IMR-90 (cell line): Measurements from ENCODE around the gene ARHGAP11A. TPM values are rescaled to one million over a fixed set of nuclear protein-coding genes. Genes with fewer than 3 reads are reported as not detected.

Source experiments
- ATAC-seq: fragments of 200-7000 bp; cut with Tn5 transposase; 2 replicates; pipeline ENCODE4 v1.9.1; 2020; ENCODE audit warnings: low read depth, mild to moderate bottlenecking, moderate library complexity
- BruUV-seq: library from RNA; stranded (reverse); fragments of 400-500 nt; replicated peaks from 2 replicates; lab custom pipeline; 2021; lab: Mats Ljungman, UMichigan
- CTCF ChIA-PET: fragments of 300-600 bp; formaldehyde crosslinking; extraction: SDS; loops from one replicate; lab custom pipeline; 2021; ENCODE audit warnings: antibody characterized with exemption; lab: Yijun Ruan, JAX
- POLR2A ChIA-PET: fragments of 300-600 bp; sonication (Branson Sonifier 250); formaldehyde crosslinking; loops from one replicate; lab custom pipeline; 2022; ENCODE audit warnings: antibody characterized with exemption; ENCODE audit not compliant: unreplicated experiment; lab: Charles Lee
- DNase-seq: peaks from one replicate; pipeline ENCODE4 v3.0.0; 2013
- H2AFZ ChIP-seq: replicated peaks from 2 replicates; pipeline ENCODE3; 2013; ENCODE audit warnings: low read length, mild to moderate bottlenecking; ENCODE audit not compliant: poor library complexity
- H2AK5ac ChIP-seq: 2 replicates; pipeline ENCODE4 v1.6.1; 2013; ENCODE audit warnings: low read depth, low read length, inconsistent platforms
- H2AK9ac ChIP-seq: replicated peaks from 2 replicates; pipeline ENCODE3; 2013; ENCODE audit warnings: mild to moderate bottlenecking, low read depth, low read length, moderate library complexity; ENCODE audit not compliant: poor library complexity
- H2BK120ac ChIP-seq: 2 replicates; pipeline ENCODE4 v1.6.1; 2013; ENCODE audit warnings: low read depth, low read length, inconsistent platforms
- H2BK15ac ChIP-seq: 3 replicates; pipeline ENCODE4 v1.6.1; 2013; ENCODE audit warnings: low read depth, low read length, inconsistent platforms
- H2BK20ac ChIP-seq: 2 replicates; pipeline ENCODE4 v1.6.1; 2013; ENCODE audit warnings: low read depth, mild to moderate bottlenecking, inconsistent platforms, low read length, moderate library complexity
- H2BK5ac ChIP-seq: 2 replicates; pipeline ENCODE4 v1.6.1; 2013; ENCODE audit warnings: mild to moderate bottlenecking, low read depth, low read length, inconsistent platforms; ENCODE audit not compliant: poor library complexity, severe bottlenecking
- H3K14ac ChIP-seq: replicated peaks from 2 replicates; pipeline ENCODE4 v1.6.1; 2013; ENCODE audit warnings: low read depth, low read length, inconsistent platforms
- H3K18ac ChIP-seq: 2 replicates; pipeline ENCODE4 v1.6.1; 2013; ENCODE audit warnings: low read depth, low read length, control low read depth
- H3K23ac ChIP-seq: 2 replicates; pipeline ENCODE4 v1.6.1; 2013; ENCODE audit warnings: low read depth, low read length, inconsistent platforms
- H3K27ac ChIP-seq: 2 replicates; pipeline ENCODE4 v1.5.1; 2013; ENCODE audit warnings: mild to moderate bottlenecking, control low read depth, low read length; ENCODE audit not compliant: insufficient read depth
- H3K27me3 ChIP-seq: 2 replicates; pipeline ENCODE4 v1.6.1; 2013; ENCODE audit warnings: low read length; ENCODE audit not compliant: control insufficient read depth, insufficient read depth
- H3K36me3 ChIP-seq: 2 replicates; pipeline ENCODE4 v1.6.1; 2013; ENCODE audit warnings: low read length, mixed read lengths; ENCODE audit not compliant: control insufficient read depth, insufficient read depth
- H3K4ac ChIP-seq: 2 replicates; pipeline ENCODE4 v1.6.1; 2013; ENCODE audit warnings: low read depth, low read length, inconsistent platforms
- H3K4me1 ChIP-seq: 2 replicates; pipeline ENCODE4 v1.6.1; 2013; ENCODE audit warnings: low read length, mixed read lengths; ENCODE audit not compliant: control insufficient read depth, insufficient read depth
- H3K4me2 ChIP-seq: 2 replicates; pipeline ENCODE4 v1.6.1; 2013; ENCODE audit warnings: low read depth, mild to moderate bottlenecking, control low read depth, low read length, moderate library complexity
- H3K4me3 ChIP-seq: 2 replicates; pipeline ENCODE4 v1.5.1; 2013; ENCODE audit warnings: low read depth, mild to moderate bottlenecking, control low read depth, low read length, moderate library complexity; ENCODE audit not compliant: insufficient read depth
- H3K56ac ChIP-seq: 2 replicates; pipeline ENCODE4 v1.6.1; 2013; ENCODE audit warnings: low read length, inconsistent platforms; ENCODE audit not compliant: insufficient read depth; ENCODE audit errors: extremely low read depth
- H3K79me1 ChIP-seq, 2 experiments: 2 replicates each; pipeline ENCODE4 v1.6.1; 2013; ENCODE audit warnings: low read length in 2 of 2, inconsistent platforms in 1 of 2, low read depth in 1 of 2
- H3K9ac ChIP-seq: 2 replicates; pipeline ENCODE4 v1.6.1; 2013; ENCODE audit warnings: low read depth, low read length, control low read depth
- H3K9me1 ChIP-seq: 2 replicates; pipeline ENCODE4 v1.6.1; 2013; ENCODE audit warnings: low read length, inconsistent platforms; ENCODE audit not compliant: insufficient read depth
- H3K9me3 ChIP-seq: 2 replicates; pipeline ENCODE4 v1.6.1; 2013; ENCODE audit warnings: low read length; ENCODE audit not compliant: control insufficient read depth, insufficient read depth
- H4K20me1 ChIP-seq: 2 replicates; pipeline ENCODE4 v1.6.1; 2013; ENCODE audit warnings: low read length, inconsistent platforms; ENCODE audit not compliant: insufficient read depth
- H4K5ac ChIP-seq: 2 replicates; pipeline ENCODE4 v1.6.1; 2013; ENCODE audit warnings: mild to moderate bottlenecking, low read depth, low read length, control low read depth
- H4K8ac ChIP-seq, 2 experiments: 2 replicates each; pipeline ENCODE4 v1.6.1; 2013; ENCODE audit warnings: low read depth in 2 of 2, low read length in 2 of 2, control low read depth in 1 of 2, inconsistent platforms in 1 of 2
- H4K91ac ChIP-seq: 2 replicates; pipeline ENCODE4 v1.6.1; 2013; ENCODE audit warnings: low read depth, low read length, inconsistent platforms; ENCODE audit not compliant: insufficient read depth
- CEBPB ChIP-seq: IDR thresholded peaks from 2 replicates; pipeline ENCODE4 v1.6.1; 2012; ENCODE audit warnings: low read depth, low read length, improper control_type of control experiment
- MAZ ChIP-seq: IDR thresholded peaks from 2 replicates; pipeline ENCODE4 v1.6.1; 2012; ENCODE audit warnings: low read depth, mild to moderate bottlenecking, low read length, improper control_type of control experiment, moderate library complexity, borderline replicate concordance
- NFE2L2 ChIP-seq: fragments of 150-350 bp; IDR thresholded peaks from 2 replicates; pipeline ENCODE4 v1.6.1; 2016; ENCODE audit warnings: low read depth, mild to moderate bottlenecking, low read length
- RAD21 ChIP-seq: IDR thresholded peaks from 2 replicates; pipeline ENCODE4 v1.6.1; 2012; ENCODE audit warnings: low read length, improper control_type of control experiment
- RCOR1 ChIP-seq: IDR thresholded peaks from 2 replicates; pipeline ENCODE4 v1.6.1; 2012; ENCODE audit warnings: mild to moderate bottlenecking, low read length, improper control_type of control experiment; ENCODE audit not compliant: insufficient replicate concordance
- WGBS, 2 experiments: methylation state at CpG; one replicate each; pipeline versions ENCODE4 v1.1.5 to v1.1.7; 2013; ENCODE audit warnings: missing lambda C conversion rate in 2 of 2; ENCODE audit not compliant: insufficient read length in 1 of 2; ENCODE audit errors: extremely low coverage in 2 of 2; 5-methylcytosine and 5-hydroxymethylcytosine counted together
- dilution Hi-C: fragments of 300-500 bp; cut with HindIII; formaldehyde crosslinking; loops from one replicate; pipeline ENCODE4 v1.14.3; 2018; ENCODE audit warnings: low sequenced_read_pairs; ENCODE audit not compliant: unreplicated experiment
- in situ Hi-C: fragments of 300-500 bp; cut with MboI; formaldehyde crosslinking; loops from 3 replicates; pipeline ENCODE4 v1.14.3; 2019; ENCODE audit warnings: low sequenced_read_pairs, inconsistent platforms, mixed read lengths
- intact Hi-C: fragments of 100-400 bp; cut with micrococcal nuclease; formaldehyde crosslinking; loops from 2 replicates; pipeline ENCODE4 v1.10.0; 2022
- polyA plus RNA-seq, 3 experiments: library from polyadenylated mRNA; depleted of rRNA; stranded (reverse); fragments of >200 nt; gene quantifications; 2 replicates each; pipeline ENCODE4 v1.2.3, GENCODE V29; 2012; ENCODE audit warnings: low replicate concordance in 1 of 3
- total RNA-seq: library from RNA; depleted of rRNA; stranded (reverse); fragments of >200 nt; gene quantifications from 2 replicates; pipeline ENCODE4 v1.2.3, GENCODE V29; 2012
- TF ChIP-seq, protein P1 (sequence below): fragments of 150-350 bp; IDR thresholded peaks from 2 replicates; pipeline ENCODE4 v1.6.1; 2016; ENCODE audit warnings: low read depth, mild to moderate bottlenecking, low read length, moderate library complexity, borderline replicate concordance
- TF ChIP-seq, protein P2 (sequence below): conservative IDR thresholded peaks from 2 replicates; pipeline ENCODE4 v1.5.1; 2012; ENCODE audit warnings: mild to moderate bottlenecking, low read depth, low read length, improper control_type of control experiment

The ARHGAP11A gene
- total and polyA plus RNA-seq, 2 of the 4 experiments (the other 2 are of a cell fraction), result 9.9 to 29.0 TPM

DNA sequence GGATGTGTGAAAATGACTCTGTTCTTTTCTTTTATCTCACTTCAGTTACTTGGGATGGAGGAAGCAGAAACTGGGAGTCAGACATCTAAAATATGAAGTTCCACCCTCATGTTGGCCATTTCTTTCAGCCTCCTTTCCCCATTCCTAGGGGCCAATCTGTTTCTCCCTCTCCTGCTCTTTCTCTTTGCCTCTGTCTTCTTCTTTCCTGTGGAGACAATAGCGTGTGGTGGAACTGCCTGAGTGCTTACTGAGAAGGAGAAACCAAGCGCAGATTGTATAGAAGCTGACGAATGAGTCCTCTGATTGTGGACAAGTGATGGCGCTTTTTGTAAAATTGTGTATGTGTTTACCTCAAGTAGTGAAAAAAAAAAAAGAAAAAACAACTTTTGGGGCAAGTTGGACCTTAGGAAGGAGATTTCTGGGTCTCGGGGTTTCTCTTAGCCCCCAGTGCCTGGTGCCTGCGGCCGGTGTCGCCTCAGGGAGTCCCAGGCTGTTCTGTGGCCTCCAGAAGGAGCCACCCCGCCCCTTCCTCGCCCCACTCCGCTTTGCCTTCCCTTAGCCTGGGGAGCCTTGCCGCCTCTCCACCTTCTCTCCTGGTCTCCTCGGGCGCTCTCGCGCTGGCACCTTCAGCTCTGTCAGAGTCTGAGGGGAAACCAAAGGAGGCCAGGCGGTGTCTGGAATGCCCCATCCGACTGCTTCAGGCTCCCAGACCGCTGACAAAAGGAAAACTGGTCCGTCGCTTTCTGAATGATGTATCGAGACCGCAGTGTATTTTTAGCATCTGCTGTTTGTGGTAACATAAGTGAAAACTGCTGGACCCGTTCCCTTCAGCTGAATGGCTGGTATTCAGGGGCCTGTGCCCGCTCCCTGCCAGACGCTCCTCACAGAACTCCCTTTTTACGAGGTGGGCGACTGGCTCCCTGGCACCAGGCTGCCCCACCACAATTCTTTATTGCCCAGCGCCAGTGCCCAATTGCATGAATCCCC lies 56.3 kb downstream of the ARHGAP11A start:
- Histone ChIP-seq H4K5ac (no peak overlapping the region; the same call in none of the 2 replicates), H2AFZ (no peak overlapping the region), H3K4me1 (peaks cover 8% of the 10 kb centered on the region), H3K9me3 (no peaks in the 10 kb centered on the region), H2BK20ac (peak overlapping the region; percentile 70), H3K4me2 (no peak overlapping the region), H2BK120ac (peak overlapping the region; percentile 36), H4K8ac (no peak overlapping the region), H3K27me3 (no peaks in the 10 kb centered on the region), H3K9me1 (no peaks in the 10 kb centered on the region), H3K27ac (no peak overlapping the region), H3K23ac (0 out of 2 replicates have a peak overlapping the region, but pooled peaks have one; percentile 48), H2BK15ac (peak overlapping the region; percentile 68; the same call in 1 of the 3 replicates), H3K4me3 (no peak overlapping the region), H3K18ac (peak overlapping the region; percentile 27; the same call in 1 of the 2 replicates), H2AK9ac (no peak overlapping the region), H3K4ac (peak overlapping the region; percentile 61; the same call in 1 of the 2 replicates), H2AK5ac (peak overlapping the region; percentile 78), H3K14ac (peak overlapping the region; percentile 46; the same call in 1 of the 2 replicates), H3K79me1 (peaks cover 0 to 5% of the 10 kb centered on the region in 2 experiments; a peak in 1 of 4 replicates), H3K36me3 (no peaks in the 10 kb centered on the region), H3K56ac (no peak overlapping the region), H4K20me1 (no peaks in the 10 kb centered on the region), H3K9ac (no peak overlapping the region), H4K91ac (peak overlapping the region; percentile 43; the same call in 1 of the 2 replicates), H2BK5ac (no peak overlapping the region)
- dilution Hi-C loops (no loop called here), intact Hi-C loops (no loop called here), in situ Hi-C loops (no loop called here)
- 86% methylated on average over 7 of the region's 29 CpGs; no CpG with 5 or more reads in 1 of the 2 experiments for WGBS, 2 experiments
- ATAC-seq, result no peak
- no peak for DNase-seq
- TF ChIP-seq, protein P1, sequence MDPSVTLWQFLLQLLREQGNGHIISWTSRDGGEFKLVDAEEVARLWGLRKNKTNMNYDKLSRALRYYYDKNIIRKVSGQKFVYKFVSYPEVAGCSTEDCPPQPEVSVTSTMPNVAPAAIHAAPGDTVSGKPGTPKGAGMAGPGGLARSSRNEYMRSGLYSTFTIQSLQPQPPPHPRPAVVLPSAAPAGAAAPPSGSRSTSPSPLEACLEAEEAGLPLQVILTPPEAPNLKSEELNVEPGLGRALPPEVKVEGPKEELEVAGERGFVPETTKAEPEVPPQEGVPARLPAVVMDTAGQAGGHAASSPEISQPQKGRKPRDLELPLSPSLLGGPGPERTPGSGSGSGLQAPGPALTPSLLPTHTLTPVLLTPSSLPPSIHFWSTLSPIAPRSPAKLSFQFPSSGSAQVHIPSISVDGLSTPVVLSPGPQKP, result no peak
- TF ChIP-seq RCOR1 (no peak), RAD21 (no peak), CEBPB (no peak), MAZ (no peak), NFE2L2 (no peak)
- TF ChIP-seq, protein P2, sequence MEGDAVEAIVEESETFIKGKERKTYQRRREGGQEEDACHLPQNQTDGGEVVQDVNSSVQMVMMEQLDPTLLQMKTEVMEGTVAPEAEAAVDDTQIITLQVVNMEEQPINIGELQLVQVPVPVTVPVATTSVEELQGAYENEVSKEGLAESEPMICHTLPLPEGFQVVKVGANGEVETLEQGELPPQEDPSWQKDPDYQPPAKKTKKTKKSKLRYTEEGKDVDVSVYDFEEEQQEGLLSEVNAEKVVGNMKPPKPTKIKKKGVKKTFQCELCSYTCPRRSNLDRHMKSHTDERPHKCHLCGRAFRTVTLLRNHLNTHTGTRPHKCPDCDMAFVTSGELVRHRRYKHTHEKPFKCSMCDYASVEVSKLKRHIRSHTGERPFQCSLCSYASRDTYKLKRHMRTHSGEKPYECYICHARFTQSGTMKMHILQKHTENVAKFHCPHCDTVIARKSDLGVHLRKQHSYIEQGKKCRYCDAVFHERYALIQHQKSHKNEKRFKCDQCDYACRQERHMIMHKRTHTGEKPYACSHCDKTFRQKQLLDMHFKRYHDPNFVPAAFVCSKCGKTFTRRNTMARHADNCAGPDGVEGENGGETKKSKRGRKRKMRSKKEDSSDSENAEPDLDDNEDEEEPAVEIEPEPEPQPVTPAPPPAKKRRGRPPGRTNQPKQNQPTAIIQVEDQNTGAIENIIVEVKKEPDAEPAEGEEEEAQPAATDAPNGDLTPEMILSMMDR, result no peak
- ChIA-PET CTCF (interaction anchor here (1.0 kb wide), 1 partner anchor 9 kb away, joined by 4 read pairs; no protein-coding TSS in a partner anchor), POLR2A (no interaction called here)
- BruUV-seq, result no TSS peak
